ENCODE measurements around the gene FNIP2.

DNA sequence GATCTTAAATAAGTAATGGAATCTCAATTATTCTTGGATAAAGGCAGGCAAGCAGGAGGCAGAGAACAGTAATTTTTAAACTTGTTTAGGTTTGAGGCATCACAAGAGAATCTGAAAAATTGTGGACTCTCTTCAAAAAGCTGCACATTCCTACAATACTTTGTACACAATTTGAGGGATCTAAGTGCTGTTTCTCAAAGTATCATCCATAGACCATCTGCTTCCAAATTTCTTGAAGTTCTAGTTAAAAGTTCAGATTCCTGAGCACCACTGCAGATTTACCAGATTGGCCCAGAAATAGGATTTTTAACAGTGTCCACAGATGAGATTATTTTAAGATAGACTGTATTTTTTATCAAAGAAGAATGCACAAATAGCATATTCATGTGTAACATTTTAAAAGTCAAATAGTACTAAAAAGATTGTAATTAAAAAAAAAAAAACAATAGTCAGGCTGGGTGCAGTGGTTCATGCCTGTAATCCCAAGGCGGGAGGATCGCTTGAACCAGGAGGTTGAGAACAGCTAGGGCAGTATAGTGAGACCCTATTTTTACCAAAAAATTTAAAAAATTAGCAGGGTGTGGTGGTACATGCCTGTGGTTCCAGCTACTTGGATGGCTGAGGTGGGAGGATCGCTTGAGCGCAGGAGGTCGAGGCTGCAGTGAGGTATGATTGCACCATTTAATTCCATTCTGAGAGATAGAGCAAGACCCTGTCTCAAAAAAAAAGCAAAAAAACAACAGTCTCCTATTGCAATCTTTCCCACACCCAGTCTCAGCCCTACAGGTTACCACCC is 14.2 kb upstream of the FNIP2 start:
- no peak for TF ChIP-seq CTCF (IDR thresholded peaks at IDR 0.05 in 2 of 3, conservative IDR thresholded peaks at IDR 0.05 in 1 of 3; ENCODE audit: control insufficient read depth in 2 of 3, extremely low read depth in 1 of 3, insufficient read depth in 1 of 3, low read depth in 3 of 3, low read length in 3 of 3)
- TF ChIP-seq SUPT20H (IDR thresholded peaks at IDR 0.05; ENCODE audit: borderline replicate concordance, control insufficient read depth, low read depth, low read length) = no peak
- no peak for TF ChIP-seq CEBPZ (IDR thresholded peaks at IDR 0.05; ENCODE audit: low read depth, low read length)
- TF ChIP-seq TAF1 (IDR thresholded peaks at IDR 0.05; ENCODE audit: borderline replicate concordance, low read depth, low read length) = no peak
- no peak for TF ChIP-seq NRF1 (conservative IDR thresholded peaks at IDR 0.05; ENCODE audit: low read depth, low read length)
- no peak for TF ChIP-seq CHD2 (IDR thresholded peaks at IDR 0.05; ENCODE audit: borderline replicate concordance, low read depth, low read length)
- TF ChIP-seq, protein P1, sequence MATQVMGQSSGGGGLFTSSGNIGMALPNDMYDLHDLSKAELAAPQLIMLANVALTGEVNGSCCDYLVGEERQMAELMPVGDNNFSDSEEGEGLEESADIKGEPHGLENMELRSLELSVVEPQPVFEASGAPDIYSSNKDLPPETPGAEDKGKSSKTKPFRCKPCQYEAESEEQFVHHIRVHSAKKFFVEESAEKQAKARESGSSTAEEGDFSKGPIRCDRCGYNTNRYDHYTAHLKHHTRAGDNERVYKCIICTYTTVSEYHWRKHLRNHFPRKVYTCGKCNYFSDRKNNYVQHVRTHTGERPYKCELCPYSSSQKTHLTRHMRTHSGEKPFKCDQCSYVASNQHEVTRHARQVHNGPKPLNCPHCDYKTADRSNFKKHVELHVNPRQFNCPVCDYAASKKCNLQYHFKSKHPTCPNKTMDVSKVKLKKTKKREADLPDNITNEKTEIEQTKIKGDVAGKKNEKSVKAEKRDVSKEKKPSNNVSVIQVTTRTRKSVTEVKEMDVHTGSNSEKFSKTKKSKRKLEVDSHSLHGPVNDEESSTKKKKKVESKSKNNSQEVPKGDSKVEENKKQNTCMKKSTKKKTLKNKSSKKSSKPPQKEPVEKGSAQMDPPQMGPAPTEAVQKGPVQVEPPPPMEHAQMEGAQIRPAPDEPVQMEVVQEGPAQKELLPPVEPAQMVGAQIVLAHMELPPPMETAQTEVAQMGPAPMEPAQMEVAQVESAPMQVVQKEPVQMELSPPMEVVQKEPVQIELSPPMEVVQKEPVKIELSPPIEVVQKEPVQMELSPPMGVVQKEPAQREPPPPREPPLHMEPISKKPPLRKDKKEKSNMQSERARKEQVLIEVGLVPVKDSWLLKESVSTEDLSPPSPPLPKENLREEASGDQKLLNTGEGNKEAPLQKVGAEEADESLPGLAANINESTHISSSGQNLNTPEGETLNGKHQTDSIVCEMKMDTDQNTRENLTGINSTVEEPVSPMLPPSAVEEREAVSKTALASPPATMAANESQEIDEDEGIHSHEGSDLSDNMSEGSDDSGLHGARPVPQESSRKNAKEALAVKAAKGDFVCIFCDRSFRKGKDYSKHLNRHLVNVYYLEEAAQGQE (IDR thresholded peaks at IDR 0.05; ENCODE audit: low read depth, low read length) = no peak
- TF ChIP-seq ZNF274 (IDR thresholded peaks at IDR 0.05; ENCODE audit: insufficient read depth, insufficient read length) = no peak
- TF ChIP-seq MYB (IDR thresholded peaks at IDR 0.05; ENCODE audit: borderline replicate concordance, low read depth, low read length) = no peak

Measured in GM12878 (cell line).